AG09309 (cell line): Measurements from ENCODE around the gene KNDC1.

Source experiments
- DNase-seq: peaks from one replicate; pipeline ENCODE4 v3.0.0-alpha.2; 2010; ENCODE audit warnings: low read depth
- H3K4me3 ChIP-seq: 2 replicates; pipeline ENCODE4 v1.5.1; 2011; ENCODE audit warnings: mild to moderate bottlenecking, low read depth, low read length, moderate library complexity; ENCODE audit not compliant: control insufficient read depth
- TF ChIP-seq, protein P1 (sequence below): IDR thresholded peaks from 2 replicates; pipeline ENCODE4 v1.5.1; 2011; ENCODE audit warnings: mild to moderate bottlenecking, low read depth, low read length, inconsistent platforms; ENCODE audit not compliant: insufficient read depth, control insufficient read depth; ENCODE audit errors: missing control alignments

Gene KNDC1

GRCh38 chr10:133164816-133165555 is 5.0 kb downstream of the KNDC1 start:
- TF ChIP-seq, protein P1, sequence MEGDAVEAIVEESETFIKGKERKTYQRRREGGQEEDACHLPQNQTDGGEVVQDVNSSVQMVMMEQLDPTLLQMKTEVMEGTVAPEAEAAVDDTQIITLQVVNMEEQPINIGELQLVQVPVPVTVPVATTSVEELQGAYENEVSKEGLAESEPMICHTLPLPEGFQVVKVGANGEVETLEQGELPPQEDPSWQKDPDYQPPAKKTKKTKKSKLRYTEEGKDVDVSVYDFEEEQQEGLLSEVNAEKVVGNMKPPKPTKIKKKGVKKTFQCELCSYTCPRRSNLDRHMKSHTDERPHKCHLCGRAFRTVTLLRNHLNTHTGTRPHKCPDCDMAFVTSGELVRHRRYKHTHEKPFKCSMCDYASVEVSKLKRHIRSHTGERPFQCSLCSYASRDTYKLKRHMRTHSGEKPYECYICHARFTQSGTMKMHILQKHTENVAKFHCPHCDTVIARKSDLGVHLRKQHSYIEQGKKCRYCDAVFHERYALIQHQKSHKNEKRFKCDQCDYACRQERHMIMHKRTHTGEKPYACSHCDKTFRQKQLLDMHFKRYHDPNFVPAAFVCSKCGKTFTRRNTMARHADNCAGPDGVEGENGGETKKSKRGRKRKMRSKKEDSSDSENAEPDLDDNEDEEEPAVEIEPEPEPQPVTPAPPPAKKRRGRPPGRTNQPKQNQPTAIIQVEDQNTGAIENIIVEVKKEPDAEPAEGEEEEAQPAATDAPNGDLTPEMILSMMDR, result no peak
- H3K4me3 ChIP-seq, result no peak overlapping the region
- no peak for DNase-seq

GRCh38 chr10:133165556-133166503 is 5.8 kb downstream of the KNDC1 start:
- no peak overlapping the region for H3K4me3 ChIP-seq
- DNase-seq, result no peak
- TF ChIP-seq, protein P1, result no peak

DNA sequence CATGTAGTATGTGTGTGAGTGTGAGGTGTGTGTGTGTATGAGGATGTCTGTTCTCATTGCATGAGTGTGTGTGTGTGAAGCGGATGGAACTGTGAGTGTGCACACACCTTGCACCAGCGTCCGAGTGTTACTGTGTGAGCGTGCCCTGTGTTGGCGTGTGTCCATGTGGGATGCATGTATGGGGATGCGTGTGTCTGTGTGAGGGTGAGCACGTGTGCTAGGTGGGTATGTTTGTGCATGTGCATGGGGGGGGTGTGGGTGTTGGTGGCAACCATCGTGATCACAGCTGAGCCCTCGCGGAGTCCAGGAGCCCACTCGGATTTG is 6.4 kb downstream of the KNDC1 start:
- TF ChIP-seq, protein P1, result no peak
- DNase-seq, result no peak
- no peak overlapping the region for H3K4me3 ChIP-seq

GRCh38 chr10:133166828-133167692 is 7.0 kb downstream of the KNDC1 start:
- DNase-seq, result no peak
- TF ChIP-seq, protein P1, result no peak
- no peak overlapping the region for H3K4me3 ChIP-seq

GRCh38 chr10:133167693-133168616 is 7.9 kb downstream of the KNDC1 start:
- TF ChIP-seq, protein P1, result no peak
- no peak for DNase-seq
- H3K4me3 ChIP-seq, result no peak overlapping the region
